HCT116 (cell line): ENCODE data around the gene XPC. TPM values are rescaled to one million over a fixed set of nuclear protein-coding genes. Genes with fewer than 3 reads are reported as not detected.

ENCODE experiments used
- ATAC-seq: fragments of 200-7000 bp; cut with Tn5 transposase; 2 replicates; pipeline ENCODE4 v1.9.1; 2020; ENCODE audit warnings: mild to moderate bottlenecking, moderate library complexity
- BruUV-seq: library from RNA; stranded (reverse); fragments of 400-500 nt; replicated peaks from 2 replicates; lab custom pipeline; 2021; lab: Mats Ljungman, UMichigan
- CTCF ChIA-PET: fragments of 300-600 bp; sonication (Branson Sonifier 250); formaldehyde crosslinking; loops from one replicate; lab custom pipeline; 2021; ENCODE audit warnings: antibody characterized with exemption; lab: Charles Lee
- POLR2A ChIA-PET: fragments of 300-600, 350-600 bp; sonication (Branson Sonifier 250); formaldehyde crosslinking; loops from one replicate; lab custom pipeline; 2021; ENCODE audit warnings: antibody characterized with exemption; lab: Charles Lee
- RAD21 ChIA-PET, 2 experiments: fragments of 300-600 bp; sonication (Branson Sonifier 250); formaldehyde crosslinking; loops; one replicate each; lab custom pipeline; 2023; ENCODE audit warnings: low total read pairs in 2 of 2; ENCODE audit not compliant: uncharacterized antibody in 2 of 2, unreplicated experiment in 2 of 2, low non-redundant PET in 1 of 2; lab: Charles Lee
- DNase-seq: peaks from one replicate; pipeline ENCODE4 v3.0.0-alpha.2; 2010; ENCODE audit warnings: low read depth, low spot score
- H2AFZ ChIP-seq: fragments of 200-600 bp; shearing (Covaris generic), sonication (generic); 2 replicates; pipeline ENCODE4 v1.6.1; 2017; ENCODE audit warnings: low read depth, mixed run types, mixed read lengths, antibody characterized with exemption, low read length; ENCODE audit not compliant: poor library complexity, severe bottlenecking
- H3K27ac ChIP-seq: 2 replicates; pipeline ENCODE4 v1.5.1; 2012; ENCODE audit warnings: low read depth, low read length
- H3K27me3 ChIP-seq: fragments of 200-600 bp; sonication (generic); 2 replicates; pipeline ENCODE4 v1.6.1; 2016; ENCODE audit warnings: mixed run types, low read length, mixed read lengths; ENCODE audit not compliant: insufficient read depth
- H3K36me3 ChIP-seq, 2 experiments: fragments of 200-500 bp in 1 of 2; fragments of 200-600 bp in 1 of 2; sonication (Bioruptor generic) in 1 of 2; sonication (generic) in 1 of 2; 2 replicates each; pipeline versions ENCODE4 v1.5.1 to v1.6.1; 2014 to 2016; ENCODE audit warnings: low read length in 2 of 2, inconsistent platforms in 1 of 2, mixed read lengths in 1 of 2, mixed run types in 1 of 2; ENCODE audit not compliant: insufficient read depth in 2 of 2, control insufficient read depth in 1 of 2
- H3K4me1 ChIP-seq, 2 experiments: fragments of 200-600 bp in 1 of 2; sonication (generic) in 1 of 2; 2 replicates each; pipeline versions ENCODE4 v1.5.1 to v1.6.1; 2012 to 2017; ENCODE audit warnings: low read length in 2 of 2, inconsistent platforms in 1 of 2, mild to moderate bottlenecking in 1 of 2, mixed read lengths in 1 of 2, mixed run types in 1 of 2, moderate library complexity in 1 of 2; ENCODE audit not compliant: insufficient read depth in 2 of 2, control insufficient read depth in 1 of 2
- H3K4me2 ChIP-seq: fragments of 200-600 bp; sonication (generic); 2 replicates; pipeline ENCODE4 v1.6.1; 2017; ENCODE audit warnings: mixed run types, low read length, mixed read lengths
- H3K4me3 ChIP-seq, 2 experiments: fragments of 200-600 bp in 1 of 2; sonication (generic) in 1 of 2; replicated peaks in 1 of 2; 2 replicates each; pipeline ENCODE4 v1.5.1; 2011 to 2016; ENCODE audit warnings: low read length in 2 of 2, control low read depth in 1 of 2, low read depth in 1 of 2, mild to moderate bottlenecking in 1 of 2, mixed read lengths in 1 of 2, mixed run types in 1 of 2
- H3K79me2 ChIP-seq: fragments of 200-600 bp; sonication (generic); 2 replicates; pipeline ENCODE4 v1.6.1; 2017; ENCODE audit warnings: mild to moderate bottlenecking, mixed run types, low read length, moderate library complexity, mixed read lengths; ENCODE audit not compliant: insufficient read depth
- H3K9ac ChIP-seq: fragments of 200-600 bp; sonication (generic); 2 replicates; pipeline ENCODE4 v1.6.1; 2016; ENCODE audit warnings: low read length, mixed read lengths
- H3K9me2 ChIP-seq: fragments of 200-600 bp; sonication (generic), shearing (Covaris generic); 2 replicates; pipeline ENCODE4 v1.6.1; 2017; ENCODE audit warnings: mixed run types, mild to moderate bottlenecking, moderate library complexity; ENCODE audit not compliant: insufficient read depth
- H3K9me3 ChIP-seq, 2 experiments: fragments of 200-500 bp in 1 of 2; fragments of 200-600 bp in 1 of 2; sonication (Bioruptor generic) in 1 of 2; sonication (generic) in 1 of 2; 2 replicates each; pipeline ENCODE4 v1.6.1; 2014 to 2017; ENCODE audit warnings: low read length in 2 of 2, mixed read lengths in 2 of 2, inconsistent platforms in 1 of 2, low read depth in 1 of 2, mild to moderate bottlenecking in 1 of 2, mixed run types in 1 of 2, moderate library complexity in 1 of 2; ENCODE audit not compliant: control insufficient read depth in 1 of 2, insufficient read depth in 1 of 2
- H4K20me1 ChIP-seq: fragments of 200-600 bp; sonication (generic), shearing (Covaris generic); 2 replicates; pipeline ENCODE4 v1.6.1; 2017; ENCODE audit warnings: mixed run types, mild to moderate bottlenecking, moderate library complexity; ENCODE audit not compliant: insufficient read depth
- CBX3 ChIP-seq: IDR thresholded peaks from 2 replicates; pipeline ENCODE4 v1.6.1; 2012; ENCODE audit warnings: low read depth
- CEBPB ChIP-seq: IDR thresholded peaks from 2 replicates; pipeline ENCODE4 v1.6.1; 2012; ENCODE audit warnings: low read depth
- ELF1 ChIP-seq: IDR thresholded peaks from 2 replicates; pipeline ENCODE4 v1.6.1; 2012; ENCODE audit warnings: low read depth, borderline replicate concordance
- EZH2 ChIP-seq: fragments of 200-600 bp; sonication (generic); IDR thresholded peaks from 2 replicates; pipeline ENCODE4 v1.6.1; 2017; ENCODE audit warnings: antibody characterized with exemption, mixed run types
- FOSL1 ChIP-seq: IDR thresholded peaks from 2 replicates; pipeline ENCODE4 v1.6.1; 2012; ENCODE audit warnings: low read depth
- JUND ChIP-seq: IDR thresholded peaks from 2 replicates; pipeline ENCODE4 v1.6.1; 2012
- POLR2A ChIP-seq: IDR thresholded peaks from 2 replicates; pipeline ENCODE4 v1.7.0; 2011; ENCODE audit warnings: borderline replicate concordance; ENCODE audit not compliant: insufficient read depth, insufficient read length; ENCODE audit errors: extremely low read depth
- POLR2AphosphoS5 ChIP-seq: IDR thresholded peaks from 2 replicates; pipeline ENCODE4 v1.6.1; 2011; ENCODE audit warnings: mild to moderate bottlenecking, low read depth, low read length, moderate library complexity
- RAD21 ChIP-seq: IDR thresholded peaks from 2 replicates; pipeline ENCODE4 v1.6.1; 2012; ENCODE audit warnings: low read depth, mild to moderate bottlenecking
- SP1 ChIP-seq: IDR thresholded peaks from 2 replicates; pipeline ENCODE4 v1.6.1; 2012; ENCODE audit warnings: low read depth
- SRF ChIP-seq: IDR thresholded peaks from 2 replicates; pipeline ENCODE4 v1.6.1; 2012; ENCODE audit warnings: low read depth
- YY1 ChIP-seq: IDR thresholded peaks from 2 replicates; pipeline ENCODE4 v1.6.1; 2011; ENCODE audit warnings: low read length, low read depth, moderate library complexity, mild to moderate bottlenecking; ENCODE audit not compliant: insufficient replicate concordance; ENCODE audit errors: extremely low read depth
- ZFX ChIP-seq: fragments of 450-650 bp; IDR thresholded peaks from 2 replicates; pipeline ENCODE4 v1.6.1; 2017
- ZNF274 ChIP-seq: fragments of 200-500 bp; sonication (Bioruptor generic); IDR thresholded peaks from 2 replicates; pipeline ENCODE4 v1.6.1; 2014; ENCODE audit warnings: mild to moderate bottlenecking, low read depth, low read length, inconsistent platforms
- intact Hi-C: fragments of 100-400 bp; cut with micrococcal nuclease; formaldehyde crosslinking; loops from 2 replicates; pipeline ENCODE4 v1.10.0; 2022
- total RNA-seq: library from RNA; stranded (reverse); gene quantifications from one replicate; pipeline ENCODE4 v1.2.1, GENCODE V29; 2021; ENCODE audit not compliant: unreplicated experiment
- TF ChIP-seq, protein P1 (sequence below): IDR thresholded peaks from 2 replicates; pipeline ENCODE4 v1.6.1; 2012
- TF ChIP-seq, protein P2 (sequence below), 3 experiments: fragments of 200-600 bp in 1 of 3; sonication (generic) in 1 of 3; IDR thresholded peaks in 2 of 3; conservative IDR thresholded peaks in 1 of 3; 2 replicates each; pipeline ENCODE4 v1.5.1; 2012 to 2017; ENCODE audit warnings: low read depth in 2 of 3, low read length in 2 of 3, antibody characterized with exemption in 1 of 3, borderline replicate concordance in 1 of 3, control low read depth in 1 of 3, mild to moderate bottlenecking in 1 of 3, mixed read lengths in 1 of 3, mixed run types in 1 of 3, moderate library complexity in 1 of 3; ENCODE audit not compliant: insufficient read depth in 1 of 3

The XPC gene
- total RNA-seq, 1 experiment from 2014 or later, result 29.5 TPM

DNA sequence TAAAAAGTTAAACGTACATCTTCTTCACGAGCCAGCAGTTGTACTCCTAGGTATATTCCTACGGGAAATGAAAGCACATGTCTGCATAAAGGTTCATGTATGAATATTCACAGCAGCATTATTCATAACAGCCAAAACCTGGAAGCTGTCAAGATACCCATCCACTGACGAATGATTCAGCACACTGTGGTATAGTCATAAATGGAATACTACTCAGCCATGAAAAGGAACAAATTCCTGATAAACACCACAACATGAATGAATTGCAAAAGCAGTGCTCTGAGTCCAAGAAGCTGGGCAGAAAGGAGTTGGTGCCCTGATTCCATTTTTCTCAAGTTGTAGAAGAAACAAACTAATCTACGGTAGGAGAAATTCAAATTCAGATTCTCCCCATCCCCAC is 49.7 kb downstream of the XPC start:
- CTCF ChIA-PET, result interaction anchor here (1.6 kb wide), 1 partner anchor 232 kb away, joined by 3 read pairs; no protein-coding TSS in a partner anchor
- BruUV-seq, result no TSS peak
- no peaks in the 10 kb centered on the region; the same call in 1 of the 2 replicates for H4K20me1 ChIP-seq
- peaks cover 56% of the 10 kb centered on the region for H3K79me2 ChIP-seq
- no peak overlapping the region for H3K4me3 ChIP-seq
- no peak overlapping the region for H3K27ac ChIP-seq
- H3K9me3 ChIP-seq, result no peaks in the 10 kb centered on the region
- POLR2A ChIA-PET, result no interaction called here
- no peaks in the 10 kb centered on the region for H3K27me3 ChIP-seq
- DNase-seq (no peak), ATAC-seq (no peak)
- no peak overlapping the region for H3K4me2 ChIP-seq
- H3K9ac ChIP-seq, result no peak overlapping the region
- H3K9me2 ChIP-seq, result no peaks in the 10 kb centered on the region
- RAD21 ChIA-PET, result no interaction called here
- no peak overlapping the region for H2AFZ ChIP-seq
- intact Hi-C loops, result loop anchor here (5.0 to 10.0 kb wide), 3 partner anchors 49 to 474 kb away; partner anchors contain the start of genes LSM3 and XPC
- peaks cover 8 to 11% of the 10 kb centered on the region in 2 experiments; a peak in 3 of 4 replicates for H3K4me1 ChIP-seq
- no peak for TF ChIP-seq POLR2AphosphoS5
- no peak for TF ChIP-seq RAD21
- no peak for TF ChIP-seq YY1
- TF ChIP-seq ELF1, result no peak
- TF ChIP-seq ZFX, result no peak
- TF ChIP-seq CBX3, result no peak
- TF ChIP-seq POLR2A, result no peak
- TF ChIP-seq, protein P1, sequence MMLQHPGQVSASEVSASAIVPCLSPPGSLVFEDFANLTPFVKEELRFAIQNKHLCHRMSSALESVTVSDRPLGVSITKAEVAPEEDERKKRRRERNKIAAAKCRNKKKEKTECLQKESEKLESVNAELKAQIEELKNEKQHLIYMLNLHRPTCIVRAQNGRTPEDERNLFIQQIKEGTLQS, result no peak
- TF ChIP-seq CEBPB, result no peak
- no peak for TF ChIP-seq JUND
- TF ChIP-seq EZH2, result no peak
- TF ChIP-seq, protein P2, sequence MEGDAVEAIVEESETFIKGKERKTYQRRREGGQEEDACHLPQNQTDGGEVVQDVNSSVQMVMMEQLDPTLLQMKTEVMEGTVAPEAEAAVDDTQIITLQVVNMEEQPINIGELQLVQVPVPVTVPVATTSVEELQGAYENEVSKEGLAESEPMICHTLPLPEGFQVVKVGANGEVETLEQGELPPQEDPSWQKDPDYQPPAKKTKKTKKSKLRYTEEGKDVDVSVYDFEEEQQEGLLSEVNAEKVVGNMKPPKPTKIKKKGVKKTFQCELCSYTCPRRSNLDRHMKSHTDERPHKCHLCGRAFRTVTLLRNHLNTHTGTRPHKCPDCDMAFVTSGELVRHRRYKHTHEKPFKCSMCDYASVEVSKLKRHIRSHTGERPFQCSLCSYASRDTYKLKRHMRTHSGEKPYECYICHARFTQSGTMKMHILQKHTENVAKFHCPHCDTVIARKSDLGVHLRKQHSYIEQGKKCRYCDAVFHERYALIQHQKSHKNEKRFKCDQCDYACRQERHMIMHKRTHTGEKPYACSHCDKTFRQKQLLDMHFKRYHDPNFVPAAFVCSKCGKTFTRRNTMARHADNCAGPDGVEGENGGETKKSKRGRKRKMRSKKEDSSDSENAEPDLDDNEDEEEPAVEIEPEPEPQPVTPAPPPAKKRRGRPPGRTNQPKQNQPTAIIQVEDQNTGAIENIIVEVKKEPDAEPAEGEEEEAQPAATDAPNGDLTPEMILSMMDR (IDR thresholded peaks at IDR 0.05 in 2 of 3, conservative IDR thresholded peaks at IDR 0.05 in 1 of 3; ENCODE audit: borderline replicate concordance in 1 of 3, insufficient read depth in 1 of 3, low read depth in 2 of 3, low read length in 2 of 3), result no peak
- TF ChIP-seq ZNF274, result no peak
- no peak for TF ChIP-seq SP1
- no peak for TF ChIP-seq SRF
- no peak for TF ChIP-seq FOSL1
- H3K36me3 ChIP-seq, result peaks cover 21 to 31% of the 10 kb centered on the region in 2 experiments; a peak in 3 of 4 replicates
